ENCODE measurements around the gene UBE2D4.
"Not testable (repeated sequence)": the region's sequence is repeated elsewhere in the genome, so short reads cannot be mapped to it uniquely, and the experiment has no call there.

The UBE2D4 gene

GRCh38 chr7:43914795-43915194 is 11.4 kb upstream of the UBE2D4 start:
- DNase-seq, result no peak

- DNase-seq, result no peak
Measured at GRCh38 chr7:43915907-43916306, 10.3 kb upstream of the UBE2D4 start.

GRCh38 chr7:43921423-43921822 is 4.8 kb upstream of the UBE2D4 start:
- no peak for DNase-seq

GRCh38 chr7:43922726-43923125 is 3.5 kb upstream of the UBE2D4 start:
- no peak for DNase-seq

DNA sequence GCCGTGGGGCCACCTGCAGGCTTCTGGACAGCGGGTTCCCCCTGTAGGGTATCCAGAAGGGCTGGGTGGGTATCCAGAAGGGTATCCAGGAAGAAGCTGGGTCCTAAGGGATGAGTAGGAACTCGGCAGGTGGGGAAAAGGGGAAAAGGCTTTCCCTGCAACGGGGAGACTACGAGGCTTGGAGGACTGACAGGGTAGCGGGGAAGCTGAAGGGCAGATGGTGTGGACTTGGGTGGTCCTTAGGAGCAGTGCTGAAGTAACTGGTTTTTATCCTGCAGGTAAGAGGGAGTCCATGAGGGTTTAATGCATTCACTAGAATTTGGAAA is 525 bp downstream of the UBE2D4 start:
- no peak for DNase-seq

- no peak for DNase-seq
Measured at GRCh38 chr7:43927810-43928209, 1.6 kb downstream of the UBE2D4 start.

GRCh38 chr7:43929529-43930457 is 3.6 kb downstream of the UBE2D4 start:
- no peak for DNase-seq

- DNase-seq, result no peak
Measured at GRCh38 chr7:43931346-43931745, 5.1 kb downstream of the UBE2D4 start.

- DNase-seq, result no peak
Measured at GRCh38 chr7:43933902-43934560, 7.8 kb downstream of the UBE2D4 start.

DNA sequence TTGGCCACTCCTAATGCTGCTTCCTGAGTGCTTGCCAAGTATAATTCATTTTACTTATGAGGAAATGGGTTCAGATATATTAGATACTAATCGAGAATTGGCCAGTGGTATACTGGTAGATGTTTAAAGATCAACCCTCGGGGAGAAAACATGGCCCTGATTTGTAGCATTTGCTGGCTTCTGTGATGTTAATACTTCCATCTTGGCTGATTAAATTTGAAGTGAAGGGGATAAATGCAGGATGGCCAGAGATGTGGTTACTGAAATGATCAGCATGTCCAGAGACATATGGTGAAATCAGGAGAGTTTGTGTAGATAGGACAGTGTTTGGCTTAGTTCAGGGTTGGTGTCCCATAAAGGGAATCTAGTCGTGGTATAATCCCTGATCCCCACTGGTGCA is 11.2 kb downstream of the UBE2D4 start:
- no peak for DNase-seq

DNA sequence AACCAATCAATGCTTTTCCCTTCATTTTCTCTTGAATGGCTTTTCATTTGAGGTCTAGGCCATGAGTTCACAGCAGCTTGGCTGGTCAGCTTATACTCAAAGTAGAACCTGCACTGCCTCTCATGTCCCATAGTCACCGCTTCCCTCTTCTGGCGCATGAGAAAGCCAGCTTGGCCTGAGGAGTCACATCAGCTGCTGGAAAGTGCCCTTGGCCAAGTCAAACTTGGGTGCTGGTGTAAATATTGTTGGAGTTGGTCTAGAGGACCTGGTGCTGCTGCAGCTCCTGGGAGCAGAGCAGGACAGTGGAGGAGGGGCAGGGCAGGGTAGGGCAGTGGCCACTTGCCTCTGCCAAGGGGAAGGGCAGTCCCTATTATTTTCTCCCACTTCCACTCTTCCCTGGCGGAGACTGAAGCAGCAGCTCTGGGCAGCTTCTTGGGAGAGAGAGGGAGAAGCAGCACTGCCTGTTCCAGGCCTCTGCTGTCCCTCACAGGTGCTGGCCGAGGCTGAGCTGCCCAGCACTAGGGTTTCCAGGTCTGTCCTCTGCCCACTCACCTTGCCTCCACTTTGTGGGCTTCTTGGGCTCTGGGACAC is 12.8 kb downstream of the UBE2D4 start:
- DNase-seq, result no peak

- DNase-seq, result no peak
Measured at GRCh38 chr7:43942250-43942649, 16.0 kb downstream of the UBE2D4 start.

DNA sequence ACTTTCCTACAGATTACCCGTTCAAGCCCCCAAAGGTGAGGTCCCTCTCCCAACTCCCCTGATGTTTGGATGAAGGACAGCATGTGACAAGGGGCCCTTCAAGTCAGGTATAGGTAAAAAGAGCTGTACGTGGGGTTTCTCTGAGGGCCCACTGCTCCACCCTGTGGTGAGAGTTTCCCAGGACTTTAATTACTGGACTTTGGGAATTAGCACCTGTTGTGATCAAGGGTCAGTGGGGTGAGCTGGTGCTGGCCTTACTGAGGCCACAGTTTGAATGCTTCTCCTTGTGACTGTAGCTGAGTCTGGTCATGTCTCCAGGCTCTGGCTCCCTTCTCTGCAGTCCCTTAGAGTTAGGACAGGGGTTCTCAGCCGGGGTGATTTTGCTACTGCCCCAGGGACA is 16.8 kb downstream of the UBE2D4 start:
- no peak for DNase-seq

DNA sequence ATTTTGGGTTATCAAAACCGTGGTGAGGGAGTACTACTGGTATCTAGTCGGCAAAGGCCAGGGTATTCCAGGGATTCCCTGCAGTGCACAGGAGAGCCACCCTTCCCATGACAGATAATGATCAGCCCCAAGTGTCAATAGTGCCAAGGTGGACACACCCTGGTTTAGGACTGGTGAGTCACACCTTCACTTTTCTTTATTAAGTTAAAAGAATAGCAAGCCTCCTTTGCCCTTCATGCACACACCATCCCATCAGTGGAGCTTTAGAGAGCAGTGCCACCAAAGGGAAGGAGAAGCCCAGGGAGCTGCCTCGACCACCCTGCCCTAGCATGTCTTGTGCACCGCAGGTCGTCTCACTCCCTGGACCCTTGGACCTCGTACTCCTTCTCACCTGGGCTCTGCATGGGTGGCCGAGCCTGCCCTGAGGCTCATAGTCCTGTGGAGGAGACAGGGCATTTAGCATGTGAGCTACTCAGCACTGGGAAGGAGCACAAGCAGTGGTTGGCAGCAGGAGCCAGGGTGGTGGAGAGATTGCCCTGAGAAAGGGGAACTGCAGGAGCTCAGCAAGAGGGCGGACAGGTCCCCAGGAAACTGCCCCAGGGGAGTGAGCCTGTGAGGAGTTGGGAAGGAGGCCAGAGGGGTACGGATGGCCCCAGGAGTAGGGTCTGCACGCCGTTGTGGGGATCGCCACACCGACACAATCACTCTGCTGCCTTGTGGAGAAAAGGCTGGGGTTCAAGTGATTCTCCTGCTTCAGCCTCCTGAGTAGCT is 17.4 kb downstream of the UBE2D4 start:
- no peak for DNase-seq

GRCh38 chr7:43944286-43944685 is 18.1 kb downstream of the UBE2D4 start:
- no peak for DNase-seq

GRCh38 chr7:43952028-43952427 is 25.8 kb downstream of the UBE2D4 start:
- DNase-seq, result no peak

DNA sequence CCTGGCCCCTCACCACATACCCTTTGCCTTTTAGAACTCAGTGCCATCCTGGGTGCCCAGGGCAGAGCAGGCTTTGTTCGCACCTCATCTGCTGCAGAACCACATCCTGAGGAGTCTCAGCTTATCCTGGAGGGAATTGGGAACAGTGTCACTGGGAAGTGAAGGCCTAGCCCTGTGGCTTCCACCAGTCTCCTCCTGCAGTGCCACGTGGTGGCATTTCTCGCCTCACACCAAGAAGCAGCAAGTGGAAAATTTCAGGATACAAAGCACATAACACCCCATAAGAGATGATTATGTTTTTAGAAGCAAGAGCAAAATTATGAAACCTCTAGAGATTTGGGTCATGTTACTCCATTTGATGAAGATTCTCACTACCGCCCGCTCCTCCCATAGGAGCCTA is 26.8 kb downstream of the UBE2D4 start:
- DNase-seq, result no peak

GRCh38 chr7:43954524-43955228 is 28.4 kb downstream of the UBE2D4 start:
- DNase-seq, result no peak

GRCh38 chr7:43956027-43956426 is 29.8 kb downstream of the UBE2D4 start:
- no peak for DNase-seq

GRCh38 chr7:43960933-43961332 is 34.7 kb downstream of the UBE2D4 start:
- DNase-seq, result no peak

- DNase-seq, result not testable (repeated sequence)
Measured at GRCh38 chr7:43966392-43966791, 40.2 kb downstream of the UBE2D4 start.

DNA sequence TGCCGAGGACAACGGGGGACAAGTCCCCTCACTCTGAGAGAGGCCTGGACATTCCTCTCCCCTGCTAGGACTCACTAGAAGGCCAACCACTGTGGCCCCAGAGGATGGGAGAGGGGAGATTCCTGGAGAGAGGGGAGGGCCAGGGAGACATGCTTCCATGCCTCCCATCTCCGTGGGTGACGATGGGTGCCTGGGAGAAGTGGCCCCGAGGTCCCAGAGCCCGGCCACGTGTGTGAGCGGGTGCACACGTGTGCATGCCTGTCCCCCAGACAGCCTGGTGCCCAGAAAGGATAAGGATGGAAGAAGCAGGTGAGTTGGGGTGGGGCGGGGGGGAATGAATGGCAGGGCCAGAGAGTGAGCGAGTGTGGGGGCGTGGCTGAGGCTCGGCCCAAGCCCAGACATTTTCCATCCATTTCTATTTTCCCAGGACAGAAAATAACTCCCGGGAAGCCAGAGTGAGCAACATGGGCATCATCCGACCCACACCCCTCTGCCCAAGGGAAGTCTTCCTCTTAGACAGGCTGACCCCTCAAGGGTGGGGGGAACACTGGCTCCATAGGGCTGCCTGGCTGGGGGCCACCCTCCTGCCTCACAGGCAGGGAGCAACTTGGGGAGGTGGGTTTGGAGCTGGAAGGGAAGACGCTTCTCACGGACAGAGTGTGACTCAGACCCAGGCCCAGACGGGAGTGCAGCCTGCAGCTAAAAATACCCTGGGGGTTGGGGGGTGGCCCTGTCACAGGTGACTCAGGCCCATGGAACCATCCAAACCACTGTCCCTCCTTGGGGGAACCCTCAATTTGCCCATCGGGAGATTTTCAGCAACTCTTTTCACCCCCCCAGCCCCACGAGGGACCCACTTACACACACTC is 42.2 kb downstream of the UBE2D4 start:
- not testable (repeated sequence) for DNase-seq

All from NCI-H748 treated with DMSO at 0.1 percent for 48 hours (cell line).